ENCODE measurements around the gene RXFP2.

The RXFP2 gene

DNA sequence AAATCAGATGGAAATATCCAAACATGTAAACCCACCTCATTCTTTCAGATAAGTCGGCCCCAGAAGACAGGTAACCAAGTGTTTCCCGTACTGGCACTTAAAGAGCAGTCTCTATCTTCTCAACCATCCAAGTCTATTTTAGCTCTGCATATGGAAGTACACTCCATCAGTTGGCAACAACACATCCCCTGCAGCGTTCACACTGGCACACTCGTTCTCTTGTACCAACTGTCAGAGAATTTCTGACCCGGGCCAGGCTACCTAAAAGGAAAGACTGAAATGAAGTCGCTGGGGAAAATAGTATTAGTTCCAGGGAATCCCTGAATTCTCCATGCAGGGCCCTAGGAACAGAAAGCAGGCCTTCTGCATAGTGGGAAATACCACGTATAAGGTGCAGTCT, 109.3 kb downstream of the RXFP2 start:
- H3K9ac ChIP-seq (ENCODE audit: low read depth in 1 of 2, low read length in 2 of 2): no peak overlapping the region
- H3K27me3 ChIP-seq (ENCODE audit: control insufficient read depth in 1 of 2, insufficient read depth in 2 of 2, low read length in 2 of 2): peaks cover under 1 to 18% of the 10 kb centered on the region in 2 donors
- H3K36me3 ChIP-seq (ENCODE audit: control insufficient read depth in 1 of 2, insufficient read depth in 2 of 2, low read length in 2 of 2): no peaks in the 10 kb centered on the region
- H3K27ac ChIP-seq (ENCODE audit: low read depth, low read length): no peak overlapping the region
- peaks cover 3% of the 10 kb centered on the region in 2 donors for H3K4me1 ChIP-seq (ENCODE audit: control insufficient read depth in 1 of 2, insufficient read depth in 2 of 2, low read length in 2 of 2)
- H3K9me3 ChIP-seq (ENCODE audit: control insufficient read depth in 1 of 2, low read length in 2 of 2): no peaks in the 10 kb centered on the region
- no peak overlapping the region for H3K4me3 ChIP-seq (ENCODE audit: low read depth in 1 of 2, low read length in 2 of 2)

DNA sequence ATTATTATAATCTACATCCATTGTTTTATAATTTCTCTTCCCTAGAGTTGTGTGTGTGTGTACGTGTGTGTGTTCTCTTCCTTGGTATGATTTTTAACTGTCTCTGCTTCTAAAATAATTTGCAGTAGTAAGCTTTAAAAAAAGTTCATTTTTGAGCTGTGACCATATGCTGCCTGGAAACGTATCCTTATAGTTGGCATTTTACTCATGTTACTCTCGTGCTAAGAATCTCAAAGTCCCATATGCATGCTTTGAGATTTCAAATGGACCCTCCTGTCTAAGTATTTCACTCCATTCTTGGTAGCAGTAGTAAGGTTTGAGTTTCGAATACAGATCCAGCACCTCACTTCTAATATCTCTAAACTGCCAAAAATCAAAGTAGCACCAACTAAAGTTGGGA, 109.9 kb downstream of the RXFP2 start:
- H3K27ac ChIP-seq (ENCODE audit: low read depth, low read length): no peak overlapping the region
- H3K9me3 ChIP-seq (ENCODE audit: control insufficient read depth in 1 of 2, low read length in 2 of 2): no peaks in the 10 kb centered on the region
- no peak overlapping the region for H3K4me3 ChIP-seq (ENCODE audit: low read depth in 1 of 2, low read length in 2 of 2)
- peaks cover 0 to 14% of the 10 kb centered on the region in 2 donors for H3K27me3 ChIP-seq (ENCODE audit: control insufficient read depth in 1 of 2, insufficient read depth in 2 of 2, low read length in 2 of 2)
- H3K36me3 ChIP-seq (ENCODE audit: control insufficient read depth in 1 of 2, insufficient read depth in 2 of 2, low read length in 2 of 2): no peaks in the 10 kb centered on the region
- H3K9ac ChIP-seq (ENCODE audit: low read depth in 1 of 2, low read length in 2 of 2): no peak overlapping the region
- H3K4me1 ChIP-seq (ENCODE audit: control insufficient read depth in 1 of 2, insufficient read depth in 2 of 2, low read length in 2 of 2): peaks cover 3% of the 10 kb centered on the region in 2 donors

DNA sequence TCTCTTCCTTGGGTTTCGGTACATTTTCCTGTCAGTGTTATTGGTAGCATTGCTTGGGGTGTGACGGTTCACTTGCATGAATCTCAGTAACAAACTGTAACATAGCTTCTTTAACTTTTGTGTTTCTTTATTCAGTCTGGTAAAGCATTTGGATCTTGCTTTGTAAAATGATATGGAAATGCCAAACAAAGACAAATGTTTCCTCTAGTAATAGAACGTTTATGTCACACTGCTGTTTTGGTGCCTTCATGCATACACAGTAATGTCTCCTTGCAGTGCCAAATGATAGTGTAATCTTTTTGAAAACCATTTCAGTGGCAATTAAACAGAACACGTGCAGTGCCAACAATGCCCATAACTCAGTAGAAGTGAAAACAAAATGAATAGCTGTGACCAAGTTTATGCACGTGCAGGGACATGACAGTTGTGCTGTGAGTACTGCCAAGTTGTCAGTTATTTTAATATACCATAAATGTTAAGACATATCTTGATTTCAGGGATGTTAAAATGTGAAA, 110.8 kb downstream of the RXFP2 start:
- no peaks in the 10 kb centered on the region for H3K36me3 ChIP-seq (ENCODE audit: control insufficient read depth in 1 of 2, insufficient read depth in 2 of 2, low read length in 2 of 2)
- no peaks in the 10 kb centered on the region for H3K9me3 ChIP-seq (ENCODE audit: control insufficient read depth in 1 of 2, low read length in 2 of 2)
- no peak overlapping the region for H3K27ac ChIP-seq (ENCODE audit: low read depth, low read length)
- H3K4me3 ChIP-seq (ENCODE audit: low read depth in 1 of 2, low read length in 2 of 2): no peak overlapping the region
- H3K9ac ChIP-seq (ENCODE audit: low read depth in 1 of 2, low read length in 2 of 2): no peak overlapping the region
- H3K4me1 ChIP-seq (ENCODE audit: control insufficient read depth in 1 of 2, insufficient read depth in 2 of 2, low read length in 2 of 2): peaks cover 3% of the 10 kb centered on the region in 2 donors
- H3K27me3 ChIP-seq (ENCODE audit: control insufficient read depth in 1 of 2, insufficient read depth in 2 of 2, low read length in 2 of 2): peaks cover 0 to 10% of the 10 kb centered on the region in 2 donors

DNA sequence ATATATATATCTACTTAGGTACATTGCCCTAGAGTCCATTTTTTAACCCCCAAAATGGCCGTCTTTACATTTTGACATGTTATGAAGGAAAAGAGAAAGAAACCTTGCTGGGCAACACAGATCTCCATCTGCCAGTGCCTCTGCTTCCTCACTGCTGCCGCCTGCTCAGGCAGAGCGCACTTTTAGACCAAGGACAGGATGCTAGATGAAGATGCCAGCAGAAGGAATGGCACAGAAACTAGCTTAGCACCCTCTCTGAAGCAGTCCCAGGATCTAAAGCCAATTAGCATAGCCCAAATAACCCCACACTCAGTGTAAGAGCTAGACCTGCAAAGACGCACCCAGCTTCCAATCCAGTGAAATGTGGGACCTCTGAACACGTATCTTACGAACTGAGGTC, 111.9 kb downstream of the RXFP2 start:
- Histone ChIP-seq H3K4me3 (ENCODE audit: low read depth in 1 of 2, low read length in 2 of 2) (no peak overlapping the region), H3K9me3 (ENCODE audit: control insufficient read depth in 1 of 2, low read length in 2 of 2) (no peaks in the 10 kb centered on the region), H3K36me3 (ENCODE audit: control insufficient read depth in 1 of 2, insufficient read depth in 2 of 2, low read length in 2 of 2) (no peaks in the 10 kb centered on the region), H3K27me3 (ENCODE audit: control insufficient read depth in 1 of 2, insufficient read depth in 2 of 2, low read length in 2 of 2) (peaks cover 0 to 10% of the 10 kb centered on the region in 2 donors), H3K27ac (ENCODE audit: low read depth, low read length) (no peak overlapping the region), H3K9ac (ENCODE audit: low read depth in 1 of 2, low read length in 2 of 2) (no peak overlapping the region), H3K4me1 (ENCODE audit: control insufficient read depth in 1 of 2, insufficient read depth in 2 of 2, low read length in 2 of 2) (peaks cover 0 to 3% of the 10 kb centered on the region in 2 donors)
